Hepatic stellate cell (primary cell): ENCODE results near the gene ZDHHC7.

Experiments used
- DNase-seq: peaks from one replicate; pipeline ENCODE4 v3.0.0; 2011; ENCODE audit warnings: low spot score

ZDHHC7 gene

DNA sequence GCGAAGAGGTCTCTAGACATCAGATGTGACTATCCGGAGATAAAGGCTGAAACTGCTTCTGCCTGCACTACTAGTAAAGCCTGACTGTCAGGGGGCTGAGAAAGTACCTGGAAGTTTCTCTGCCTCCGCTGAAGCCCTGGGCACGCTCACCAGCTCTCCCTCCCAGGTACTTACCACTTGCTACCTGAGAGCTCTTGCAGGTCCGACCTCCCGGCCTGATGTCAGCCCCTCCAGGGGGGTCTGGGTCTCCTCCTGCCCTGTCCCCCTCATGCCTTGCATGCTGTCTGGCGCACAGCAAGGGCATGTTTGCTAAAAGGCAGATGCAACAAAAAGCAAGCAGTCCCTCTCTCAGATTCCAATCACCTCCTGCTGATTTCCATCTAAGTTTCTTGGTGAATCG is 17.4 kb downstream of the ZDHHC7 start:
- no peak for DNase-seq

GRCh38 chr16:84992717-84993075 is 18.6 kb downstream of the ZDHHC7 start:
- DNase-seq = no peak

DNA sequence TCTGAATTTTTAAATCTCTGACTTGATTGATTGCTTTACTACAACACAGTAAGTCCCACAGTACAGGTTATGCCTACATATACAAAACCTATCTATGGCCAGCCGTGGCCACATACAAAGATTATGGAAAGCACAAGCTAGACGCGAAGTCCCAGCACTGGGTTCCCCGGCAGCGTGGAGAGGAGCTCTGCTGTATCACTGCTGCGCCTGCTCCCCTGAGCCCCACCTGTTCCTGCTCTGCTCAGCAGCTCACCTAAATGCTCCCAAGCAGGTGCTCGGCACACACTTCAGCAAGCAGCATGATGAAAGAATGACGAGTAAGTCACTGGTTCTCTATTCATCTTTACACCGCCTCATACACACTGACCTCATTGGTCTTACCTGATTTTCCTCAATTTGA is 20.6 kb downstream of the ZDHHC7 start:
- DNase-seq = no peak

- no peak for DNase-seq
Measured at GRCh38 chr16:84989749-84990620, 21.4 kb downstream of the ZDHHC7 start.

- no peak for DNase-seq
Measured at GRCh38 chr16:84988328-84989080, 22.8 kb downstream of the ZDHHC7 start.

DNA sequence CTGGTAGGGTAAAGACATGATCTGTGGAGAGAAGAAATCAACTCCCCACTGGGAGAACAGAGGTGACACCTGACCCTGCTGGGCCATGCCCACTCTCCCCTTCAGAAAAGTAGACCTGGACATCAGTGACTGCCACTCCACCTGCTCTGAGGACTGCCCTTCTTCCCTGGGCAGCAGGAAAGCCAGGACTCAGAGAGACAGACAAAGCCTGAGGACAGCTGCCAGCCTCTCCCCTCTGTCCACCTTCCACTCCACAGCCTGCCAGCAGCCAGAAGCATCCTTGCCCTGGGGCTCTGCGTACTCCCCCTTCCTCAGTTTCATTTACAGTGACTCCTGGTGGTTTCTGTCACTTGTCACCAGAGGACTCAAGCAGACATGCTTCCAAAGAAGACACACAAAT is 24.5 kb downstream of the ZDHHC7 start:
- DNase-seq = no peak

DNA sequence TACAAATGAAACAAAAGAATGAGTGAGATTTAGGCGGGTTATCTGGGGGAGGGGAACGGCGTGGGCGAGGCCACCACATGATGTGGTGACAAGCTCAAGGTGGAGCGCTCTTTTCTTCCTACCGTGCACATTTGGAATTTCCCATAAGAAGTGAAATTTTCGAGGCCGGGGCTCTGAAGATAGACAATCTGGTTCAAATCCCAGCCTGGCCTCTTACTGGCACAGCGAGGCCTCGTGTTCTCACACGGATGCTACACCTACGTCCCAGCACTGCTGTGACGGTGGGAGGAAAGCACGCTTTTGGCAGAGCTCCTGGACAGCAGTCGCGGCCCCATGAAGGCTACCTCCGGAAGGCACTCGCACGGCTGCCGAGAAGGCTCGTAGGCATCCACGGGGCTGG is 25.2 kb downstream of the ZDHHC7 start:
- DNase-seq = no peak

DNA sequence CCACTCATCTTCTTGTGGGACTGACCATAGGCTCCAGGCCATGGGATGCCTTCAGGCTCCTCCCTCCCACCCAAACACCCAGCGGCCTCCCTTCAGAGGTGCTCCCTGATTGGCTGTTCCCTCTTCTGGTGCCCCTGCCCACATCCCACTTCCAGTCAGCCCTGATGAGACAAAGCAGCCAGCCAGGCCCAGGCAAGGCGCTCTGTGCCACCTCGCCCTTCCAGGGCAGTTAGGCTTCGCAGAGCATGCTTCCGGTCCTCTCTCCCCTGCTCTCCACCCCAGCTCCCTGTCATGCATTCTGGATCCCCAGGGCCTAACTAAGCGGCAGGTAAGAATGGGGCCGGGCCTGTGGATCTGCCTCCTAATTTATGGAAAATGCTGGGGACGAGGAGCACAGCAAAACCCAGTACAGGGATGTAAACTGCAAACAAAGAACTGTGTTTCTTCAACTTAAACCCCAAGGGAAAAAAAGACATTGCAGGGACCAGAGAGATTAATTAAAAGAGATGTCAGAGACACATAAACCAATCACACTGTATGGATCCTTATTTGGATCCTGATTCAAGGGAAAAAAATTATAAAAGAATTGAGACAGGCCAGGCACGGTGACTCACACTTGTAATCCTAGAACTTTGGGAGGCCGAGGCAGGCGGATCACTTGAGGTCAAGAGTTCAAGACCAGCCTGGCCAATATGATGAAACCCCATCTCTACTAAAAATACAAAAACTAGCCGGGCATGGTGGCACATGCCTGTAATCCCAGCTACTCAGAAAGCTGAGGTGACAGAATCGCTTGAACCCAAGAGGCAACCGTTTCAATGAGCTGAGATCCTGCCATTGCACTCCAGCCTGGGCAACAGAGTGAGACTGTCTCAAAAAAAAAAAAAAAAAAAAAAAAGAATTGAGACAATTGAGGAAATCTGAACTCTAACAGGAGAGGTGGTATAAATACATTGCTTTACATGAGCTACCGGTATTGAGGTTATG is 26.0 kb downstream of the ZDHHC7 start:
- DNase-seq = peak; percentile 84

- no peak for DNase-seq
Measured at GRCh38 chr16:84982434-84982833, 28.9 kb downstream of the ZDHHC7 start.

GRCh38 chr16:84979516-84979915 is 31.8 kb downstream of the ZDHHC7 start:
- no peak for DNase-seq

DNA sequence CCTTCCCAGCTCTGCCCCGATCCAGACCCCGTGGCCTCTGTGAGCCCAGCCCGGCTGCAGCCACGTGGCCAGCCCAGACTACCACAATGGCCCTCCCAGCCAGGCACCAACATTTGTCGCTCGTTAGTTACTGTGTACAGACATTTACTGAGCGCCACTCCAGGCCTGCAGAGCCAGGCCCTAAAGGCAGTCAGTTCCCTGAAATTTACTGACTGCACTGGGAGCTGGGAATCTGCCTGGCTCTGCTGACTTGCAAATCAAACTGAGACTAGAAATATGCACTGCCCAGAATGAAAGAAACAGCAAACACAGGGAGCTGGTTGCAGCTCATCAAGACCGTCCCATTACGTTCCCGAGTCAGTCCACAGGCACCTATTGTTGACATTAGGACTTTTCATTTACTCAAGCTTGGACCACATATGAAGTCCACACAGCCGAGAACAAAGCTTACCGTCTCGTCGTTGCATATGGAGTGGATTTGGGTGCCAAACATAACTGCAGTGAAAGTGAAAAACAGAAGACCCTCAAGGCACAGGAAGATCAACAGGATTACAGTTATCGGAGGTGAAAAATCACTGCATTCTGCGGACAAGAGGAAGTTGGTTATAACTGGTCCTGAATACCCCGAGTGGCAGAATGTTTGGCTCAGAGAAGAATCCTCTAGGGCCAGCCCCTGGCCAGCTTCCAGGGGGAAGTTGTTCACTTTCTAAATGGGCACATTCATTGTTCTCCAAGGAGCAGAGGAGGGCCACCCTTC is 34.5 kb downstream of the ZDHHC7 start:
- no peak for DNase-seq

- DNase-seq = no peak
Measured at GRCh38 chr16:84975522-84975921, 35.8 kb downstream of the ZDHHC7 start.

DNA sequence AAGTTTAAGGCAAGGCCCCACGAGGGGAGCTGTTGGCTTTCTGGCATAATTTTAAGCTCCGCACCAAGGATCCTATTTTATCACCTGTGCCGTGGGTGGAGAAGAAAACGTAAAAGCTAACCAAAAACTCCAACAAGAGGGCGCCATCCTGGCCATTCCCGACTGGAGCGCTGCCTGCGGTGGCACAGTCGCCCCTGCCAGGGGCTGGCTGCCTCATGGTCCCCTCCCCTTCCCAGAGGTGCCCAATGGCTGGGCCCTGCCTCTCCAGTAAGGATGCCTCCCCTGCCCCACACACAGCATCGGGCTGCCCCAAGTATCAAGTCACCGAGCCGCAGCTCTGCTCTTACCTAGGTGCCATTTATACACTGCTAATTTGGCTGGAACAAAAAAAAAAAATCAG is 36.3 kb downstream of the ZDHHC7 start:
- DNase-seq = no peak

DNA sequence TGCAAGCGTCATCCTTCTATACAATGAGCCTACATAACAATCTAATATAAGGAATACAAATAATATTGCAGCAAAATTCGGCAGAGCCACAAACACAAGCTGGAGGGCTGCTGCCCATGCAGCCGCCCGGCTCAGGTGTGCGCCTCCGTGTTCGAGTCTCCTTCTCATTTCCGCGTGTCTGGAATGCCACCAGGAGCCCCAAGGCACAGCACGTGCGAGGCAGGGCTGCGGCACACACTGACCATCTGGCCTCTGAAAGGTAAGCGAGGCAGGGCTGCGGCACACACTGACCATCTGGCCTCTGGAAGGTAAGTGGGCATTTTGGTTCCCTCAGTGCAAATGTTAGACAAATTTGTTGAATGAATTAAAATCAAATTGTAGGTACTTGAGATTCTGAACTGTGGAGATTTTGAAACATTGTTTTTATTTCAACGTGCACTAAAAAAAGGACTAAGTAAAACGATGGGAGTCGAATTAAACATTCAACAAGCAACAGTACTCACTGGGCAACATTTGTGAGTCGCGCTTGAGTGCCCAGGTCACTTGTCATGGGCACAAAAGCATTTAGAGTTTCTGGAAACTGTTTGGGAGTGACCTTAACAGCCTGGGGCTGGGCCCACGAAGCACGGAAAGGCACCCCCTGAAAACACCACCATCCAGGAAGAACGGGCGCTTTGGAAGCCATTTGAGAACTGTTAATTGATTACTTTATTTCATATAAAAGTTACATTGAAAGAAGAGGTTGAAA is 37.4 kb downstream of the ZDHHC7 start:
- DNase-seq = no peak

DNA sequence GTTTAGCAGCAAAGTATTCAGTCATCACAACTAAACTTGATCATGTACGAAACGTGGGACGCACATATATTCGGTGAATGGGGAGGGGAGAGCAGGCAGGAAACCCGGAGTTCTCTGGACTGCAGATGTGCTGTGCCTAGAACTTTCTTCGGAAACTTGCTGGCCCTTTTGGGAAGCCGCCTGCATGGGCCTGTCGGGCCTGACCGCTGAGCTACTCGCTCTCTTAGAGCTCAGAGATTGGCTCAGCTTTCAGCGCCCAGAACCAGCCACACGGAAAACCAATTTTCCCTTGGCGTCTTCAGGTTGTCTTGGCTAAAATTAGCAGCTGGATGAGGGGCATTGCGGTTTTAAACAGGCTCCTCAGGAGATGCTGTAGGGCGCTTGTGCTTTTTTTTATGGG is 38.1 kb downstream of the ZDHHC7 start:
- DNase-seq = no peak

GRCh38 chr16:84970447-84971127 is 40.7 kb downstream of the ZDHHC7 start:
- DNase-seq = peak; percentile 70

- DNase-seq = no peak
Measured at GRCh38 chr16:84967828-84968227, 43.5 kb downstream of the ZDHHC7 start.

DNA sequence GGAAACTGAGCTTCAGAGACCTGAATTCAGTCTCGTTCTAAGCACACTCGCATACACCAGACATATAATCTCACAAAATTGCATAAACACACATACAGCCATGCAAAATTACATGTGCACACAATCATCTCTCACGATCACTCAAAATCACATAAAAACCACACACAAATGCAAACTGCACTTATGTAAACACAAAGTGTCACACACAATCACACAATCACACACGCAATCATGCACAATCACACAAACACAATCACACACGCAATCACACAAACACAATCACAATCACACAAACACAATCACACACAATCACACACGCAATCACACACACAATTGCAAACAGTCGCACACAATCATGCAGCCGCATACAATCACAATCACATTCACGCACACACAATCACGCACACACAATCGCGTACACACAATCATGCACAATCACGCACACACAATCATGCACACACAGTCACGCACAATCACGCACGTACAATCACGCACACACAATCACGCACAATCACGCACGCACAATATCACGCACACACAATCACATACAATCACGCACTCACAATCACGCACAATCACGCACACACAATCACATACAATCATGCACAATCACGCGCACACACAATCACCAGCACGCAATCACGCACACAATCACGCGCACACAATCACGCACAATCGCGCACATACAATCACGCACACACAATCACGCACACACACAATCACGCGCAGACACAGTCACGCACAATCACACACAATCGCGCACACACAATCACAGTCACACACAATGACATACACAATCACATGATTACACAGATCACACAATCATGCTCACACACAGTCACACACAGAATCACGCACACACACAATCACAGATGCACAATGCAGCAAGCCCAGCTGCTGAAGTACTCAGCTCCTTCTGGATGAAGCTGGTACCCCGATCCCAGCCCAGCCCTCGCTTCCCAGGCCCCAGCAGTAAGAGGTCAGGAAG is 45.6 kb downstream of the ZDHHC7 start:
- no peak for DNase-seq
